Astrocyte of the cerebellum (primary cell): ENCODE data around the gene GARRE1.

Source experiments
- DNase-seq: peaks from one replicate; pipeline ENCODE4 v3.0.0-alpha.2; 2011; ENCODE audit warnings: low read depth
- H3K4me3 ChIP-seq: 2 replicates; pipeline ENCODE4 v1.5.1; 2011; ENCODE audit warnings: mild to moderate bottlenecking, low read depth, low read length, moderate library complexity
- in situ Hi-C: cut with HindIII; loops from 2 replicates; pipeline ENCODE4 v1.10.0; 2017; ENCODE audit warnings: low sequenced_read_pairs
- TF ChIP-seq, protein P1 (sequence below): IDR thresholded peaks from 2 replicates; pipeline ENCODE4 v1.5.1; 2012; ENCODE audit warnings: low read length, low read depth, moderate library complexity, mild to moderate bottlenecking; ENCODE audit errors: missing control alignments

Gene GARRE1

DNA sequence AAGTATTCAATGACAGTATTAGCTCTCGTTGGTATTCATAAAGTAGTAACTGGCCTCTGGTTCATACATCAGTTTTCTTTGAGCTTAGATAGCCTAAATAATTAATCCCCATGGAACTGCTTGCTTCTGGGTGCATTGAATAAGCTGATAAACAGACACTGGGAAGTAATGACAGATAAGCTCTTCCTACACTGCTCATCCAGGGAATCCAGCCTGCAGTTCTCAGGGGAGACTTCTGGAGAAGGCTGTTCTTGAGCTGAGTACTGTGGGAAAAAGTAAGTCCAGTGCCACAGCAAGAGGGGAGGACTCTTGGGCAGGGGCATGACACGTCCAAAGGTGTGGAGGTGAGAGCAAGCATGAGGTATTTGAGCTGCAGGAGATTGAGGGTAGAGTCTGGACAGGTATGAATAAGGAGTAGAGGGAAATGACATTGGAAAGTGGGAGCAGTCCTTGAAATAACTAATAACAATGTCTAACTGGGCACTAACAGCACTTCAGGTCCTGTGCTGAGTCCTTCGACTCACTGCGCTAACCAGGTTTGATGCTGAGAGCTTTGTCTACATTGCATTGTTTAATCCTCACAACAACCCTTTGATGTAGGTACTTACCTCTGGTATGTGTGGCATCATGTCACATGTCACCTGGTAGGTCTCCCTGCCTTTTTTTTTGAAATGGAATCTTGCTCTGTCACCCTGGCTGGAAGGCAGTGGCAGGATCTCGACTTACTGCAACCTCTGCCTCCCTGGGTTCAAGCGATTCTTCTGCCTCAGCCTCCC lies 7.2 kb downstream of the GARRE1 start:
- in situ Hi-C loops: no loop called here
- H3K4me3 ChIP-seq: no peak overlapping the region

GRCh38 chr19:34263745-34264237 lies 9.4 kb downstream of the GARRE1 start:
- TF ChIP-seq, protein P1, sequence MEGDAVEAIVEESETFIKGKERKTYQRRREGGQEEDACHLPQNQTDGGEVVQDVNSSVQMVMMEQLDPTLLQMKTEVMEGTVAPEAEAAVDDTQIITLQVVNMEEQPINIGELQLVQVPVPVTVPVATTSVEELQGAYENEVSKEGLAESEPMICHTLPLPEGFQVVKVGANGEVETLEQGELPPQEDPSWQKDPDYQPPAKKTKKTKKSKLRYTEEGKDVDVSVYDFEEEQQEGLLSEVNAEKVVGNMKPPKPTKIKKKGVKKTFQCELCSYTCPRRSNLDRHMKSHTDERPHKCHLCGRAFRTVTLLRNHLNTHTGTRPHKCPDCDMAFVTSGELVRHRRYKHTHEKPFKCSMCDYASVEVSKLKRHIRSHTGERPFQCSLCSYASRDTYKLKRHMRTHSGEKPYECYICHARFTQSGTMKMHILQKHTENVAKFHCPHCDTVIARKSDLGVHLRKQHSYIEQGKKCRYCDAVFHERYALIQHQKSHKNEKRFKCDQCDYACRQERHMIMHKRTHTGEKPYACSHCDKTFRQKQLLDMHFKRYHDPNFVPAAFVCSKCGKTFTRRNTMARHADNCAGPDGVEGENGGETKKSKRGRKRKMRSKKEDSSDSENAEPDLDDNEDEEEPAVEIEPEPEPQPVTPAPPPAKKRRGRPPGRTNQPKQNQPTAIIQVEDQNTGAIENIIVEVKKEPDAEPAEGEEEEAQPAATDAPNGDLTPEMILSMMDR: no peak
- DNase-seq: no peak
- no peak overlapping the region for H3K4me3 ChIP-seq
- in situ Hi-C loops: no loop called here

More for the DNA sequence above, 7.2 kb downstream of the GARRE1 start:
- TF ChIP-seq, protein P1: no peak
- DNase-seq: no peak

DNA sequence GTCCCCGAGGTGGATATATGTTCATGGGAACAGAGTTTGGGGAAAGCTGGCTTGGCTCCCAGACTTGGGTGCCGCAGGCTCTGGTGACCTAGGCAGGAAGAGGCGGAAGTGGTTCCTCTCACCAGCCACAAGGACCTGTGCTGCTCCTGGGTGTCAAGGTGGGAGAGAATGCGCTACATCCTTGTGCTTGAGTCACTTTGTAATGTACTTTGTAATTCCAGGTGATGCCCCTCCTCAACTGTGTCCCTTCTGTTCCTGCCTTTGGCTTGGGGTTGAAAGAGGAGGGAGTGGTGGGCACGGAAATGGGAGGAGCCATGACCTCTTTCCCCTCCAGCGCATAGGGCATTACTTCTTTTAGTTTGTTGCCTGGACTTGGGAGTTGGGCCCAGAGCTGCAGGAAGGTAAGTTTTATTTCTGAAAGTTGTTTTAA lies 10.9 kb downstream of the GARRE1 start:
- TF ChIP-seq, protein P1: no peak
- no peak overlapping the region for H3K4me3 ChIP-seq
- DNase-seq: no peak
- in situ Hi-C loops: no loop called here

- no peak overlapping the region for H3K4me3 ChIP-seq
- in situ Hi-C loops: no loop called here
- no peak for DNase-seq
- TF ChIP-seq, protein P1: no peak
These were observed 14.7 kb downstream of the GARRE1 start for GRCh38 chr19:34269081-34269480.

- DNase-seq: no peak
- no peak overlapping the region for H3K4me3 ChIP-seq
- TF ChIP-seq, protein P1: no peak
- in situ Hi-C loops: no loop called here
These were observed 15.1 kb downstream of the GARRE1 start for GRCh38 chr19:34269489-34269888.

DNA sequence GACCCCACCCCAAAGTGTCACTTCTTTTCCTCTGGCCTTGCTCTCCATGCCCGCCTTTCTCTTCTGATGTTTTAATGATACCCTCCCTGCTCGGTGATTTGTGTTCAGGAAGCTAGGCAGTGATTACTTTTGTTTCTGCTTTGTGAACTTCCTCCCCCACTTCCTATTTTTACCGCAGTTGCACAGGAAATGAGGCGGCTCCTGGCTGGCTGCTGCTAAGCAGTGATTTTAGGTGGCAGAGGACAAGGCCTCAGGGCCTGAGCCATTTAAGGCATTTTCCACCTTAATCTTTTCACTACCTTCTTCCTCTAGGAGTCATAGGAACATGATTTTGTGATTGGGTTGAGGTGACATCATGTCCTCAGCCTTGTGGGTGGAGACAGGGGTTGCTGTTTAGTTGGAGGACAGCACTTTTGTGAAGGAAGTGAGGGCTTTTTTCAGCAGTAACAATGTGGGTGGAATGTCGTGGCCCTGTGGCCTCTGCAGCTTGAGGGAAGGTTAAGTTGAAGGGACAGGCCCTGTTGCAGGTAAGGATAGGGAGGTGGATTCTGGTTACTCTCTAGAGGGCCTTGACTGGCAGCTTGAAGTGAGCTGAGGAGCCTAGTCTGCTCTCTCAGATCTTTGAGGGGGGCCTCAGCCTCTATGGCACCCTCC lies 15.7 kb downstream of the GARRE1 start:
- H3K4me3 ChIP-seq: no peak overlapping the region
- in situ Hi-C loops: no loop called here
- TF ChIP-seq, protein P1: no peak
- no peak for DNase-seq
